Epithelial cell of proximal tubule (primary cell): ENCODE results near the gene LTBP4. TPM values are rescaled to one million over a fixed set of nuclear protein-coding genes. Genes with fewer than 3 reads are reported as not detected.
A peak's percentile ranks its signal among the peaks of the same experiment; 100 is the strongest.
"Not testable (repeated sequence)": the region's sequence is repeated elsewhere in the genome, so short reads cannot be mapped to it uniquely, and the experiment has no call there.

Experiments
- DNase-seq: peaks from one replicate; pipeline ENCODE4 v3.0.0-alpha.2; 2011; ENCODE audit warnings: low read depth
- H3K4me3 ChIP-seq: 2 replicates; pipeline ENCODE4 v1.5.1; 2011; ENCODE audit warnings: low read depth, mild to moderate bottlenecking, low read length
- total RNA-seq: library from RNA; depleted of rRNA; stranded (reverse); fragments of >200 nt; gene quantifications from 2 replicates; pipeline ENCODE4 v1.2.3, GENCODE V29; 2015
- TF ChIP-seq, protein P1 (sequence below): conservative IDR thresholded peaks from 2 replicates; pipeline ENCODE4 v1.5.1; 2012; ENCODE audit warnings: low read depth, mild to moderate bottlenecking, low read length

The LTBP4 gene
- total RNA-seq, 1 donor from 2014 or later = 149 TPM

DNA sequence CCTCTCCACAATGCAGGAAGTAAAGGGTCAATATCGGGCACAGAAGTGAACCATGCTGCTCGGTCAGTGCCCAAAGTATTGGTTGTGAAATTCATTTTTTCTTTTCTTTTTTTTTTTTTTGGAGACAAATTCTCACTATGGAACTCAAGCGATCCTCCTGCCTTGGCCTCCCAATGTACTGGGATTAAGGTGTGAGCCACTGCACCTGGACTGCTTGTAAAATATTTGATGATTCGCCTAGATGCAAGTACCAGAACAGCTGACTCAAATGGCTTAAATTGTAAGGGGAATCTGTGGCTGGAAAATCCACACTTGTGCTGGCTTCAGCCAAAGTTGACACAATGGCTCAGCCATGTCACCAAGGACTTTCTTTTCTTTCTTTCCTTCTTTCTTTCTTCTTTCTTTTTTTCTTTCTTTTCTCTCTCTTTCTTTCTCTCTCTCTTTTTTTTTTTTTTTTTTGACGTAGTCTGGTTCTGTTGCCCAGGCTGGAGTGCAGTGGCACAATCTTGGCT, 45.6 kb downstream of the LTBP4 start:
- DNase-seq = peak; percentile 1
- TF ChIP-seq, protein P1, sequence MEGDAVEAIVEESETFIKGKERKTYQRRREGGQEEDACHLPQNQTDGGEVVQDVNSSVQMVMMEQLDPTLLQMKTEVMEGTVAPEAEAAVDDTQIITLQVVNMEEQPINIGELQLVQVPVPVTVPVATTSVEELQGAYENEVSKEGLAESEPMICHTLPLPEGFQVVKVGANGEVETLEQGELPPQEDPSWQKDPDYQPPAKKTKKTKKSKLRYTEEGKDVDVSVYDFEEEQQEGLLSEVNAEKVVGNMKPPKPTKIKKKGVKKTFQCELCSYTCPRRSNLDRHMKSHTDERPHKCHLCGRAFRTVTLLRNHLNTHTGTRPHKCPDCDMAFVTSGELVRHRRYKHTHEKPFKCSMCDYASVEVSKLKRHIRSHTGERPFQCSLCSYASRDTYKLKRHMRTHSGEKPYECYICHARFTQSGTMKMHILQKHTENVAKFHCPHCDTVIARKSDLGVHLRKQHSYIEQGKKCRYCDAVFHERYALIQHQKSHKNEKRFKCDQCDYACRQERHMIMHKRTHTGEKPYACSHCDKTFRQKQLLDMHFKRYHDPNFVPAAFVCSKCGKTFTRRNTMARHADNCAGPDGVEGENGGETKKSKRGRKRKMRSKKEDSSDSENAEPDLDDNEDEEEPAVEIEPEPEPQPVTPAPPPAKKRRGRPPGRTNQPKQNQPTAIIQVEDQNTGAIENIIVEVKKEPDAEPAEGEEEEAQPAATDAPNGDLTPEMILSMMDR = no peak
- no peak overlapping the region for H3K4me3 ChIP-seq

DNA sequence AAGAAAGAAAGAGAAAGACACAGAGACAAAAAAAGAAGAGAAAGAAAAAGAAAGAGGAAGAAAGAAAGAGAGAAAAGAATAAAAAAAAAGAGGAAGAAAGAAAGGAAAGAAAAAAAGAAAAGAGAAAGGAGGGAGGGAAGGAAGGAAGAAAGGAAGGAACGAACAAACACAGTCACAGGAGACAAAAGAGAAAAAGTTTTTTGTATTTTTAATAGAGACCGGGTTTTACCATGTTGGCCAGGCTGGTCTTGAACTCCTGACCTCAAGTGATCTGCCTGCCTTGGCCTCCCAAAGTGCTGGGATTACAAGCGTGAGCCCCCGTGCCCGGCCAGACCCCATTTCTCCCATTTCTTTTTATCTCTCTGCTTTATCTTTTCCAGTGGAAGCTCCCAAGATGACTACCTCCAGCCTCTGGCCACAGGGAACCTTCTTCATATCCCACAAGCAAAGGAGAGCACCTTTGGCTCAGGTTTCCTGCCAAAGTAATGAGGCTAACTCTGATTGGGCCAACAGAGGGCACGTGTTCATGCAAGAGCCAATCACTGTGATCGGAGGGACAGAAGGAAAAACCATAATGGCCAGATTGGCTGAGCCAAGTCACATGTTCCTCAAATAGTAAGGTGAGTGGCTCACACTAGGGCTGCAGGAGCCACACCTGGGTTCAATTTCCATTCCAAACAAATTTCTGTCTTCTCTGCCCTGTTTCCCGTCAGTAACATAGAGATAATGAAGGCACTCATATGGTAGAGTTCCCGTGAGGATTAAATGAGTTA, 48.9 kb downstream of the LTBP4 start:
- not testable (repeated sequence) for H3K4me3 ChIP-seq, DNase-seq

DNA sequence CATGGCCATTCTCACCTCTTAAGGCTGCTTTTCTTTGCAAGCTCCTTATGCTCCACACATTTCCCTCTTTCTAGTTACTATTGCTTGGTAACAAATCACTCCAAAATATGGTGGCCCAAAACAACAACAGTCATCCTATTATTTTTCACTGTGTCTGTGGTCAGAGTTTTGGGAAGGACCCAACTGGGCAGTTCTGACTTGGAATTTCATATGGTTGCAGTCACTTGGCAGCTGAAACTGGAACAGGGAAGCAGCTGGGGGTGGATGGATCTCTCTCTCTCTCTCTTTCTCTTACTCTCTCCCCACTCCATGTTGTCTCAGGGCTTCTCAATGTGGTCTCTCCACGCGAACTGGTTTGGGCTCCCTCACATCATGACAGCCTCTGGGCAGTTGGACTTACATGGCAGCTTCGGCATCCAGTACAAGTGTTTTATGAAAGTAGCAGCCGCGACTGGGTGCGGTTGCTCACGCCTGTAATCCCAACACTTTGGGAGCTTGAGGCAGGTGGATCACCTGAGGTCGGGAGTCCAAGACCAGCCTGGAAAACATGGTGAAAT, 49.7 kb downstream of the LTBP4 start:
- DNase-seq = no peak
- TF ChIP-seq, protein P1 = no peak
- no peak overlapping the region for H3K4me3 ChIP-seq

DNA sequence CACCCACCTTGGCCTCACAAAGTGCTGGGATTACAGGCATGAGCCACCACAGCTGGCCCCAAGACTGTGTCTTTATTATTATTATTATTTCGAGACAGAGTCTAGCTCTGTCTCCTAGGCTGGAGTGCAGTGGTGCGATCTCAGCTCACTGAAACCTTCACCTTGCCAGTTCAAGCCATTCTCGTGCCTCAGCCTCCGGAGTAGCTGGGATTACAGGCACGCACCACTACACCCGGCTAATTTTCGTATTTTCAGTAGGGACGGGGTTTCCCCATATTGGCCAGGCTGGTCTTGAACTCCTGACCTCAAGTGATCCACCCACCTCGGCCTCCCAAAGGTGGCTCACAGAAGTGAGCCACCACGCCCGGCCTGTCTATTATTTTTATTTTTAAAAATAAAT, 51.1 kb downstream of the LTBP4 start:
- not testable (repeated sequence) for H3K4me3 ChIP-seq, DNase-seq

DNA sequence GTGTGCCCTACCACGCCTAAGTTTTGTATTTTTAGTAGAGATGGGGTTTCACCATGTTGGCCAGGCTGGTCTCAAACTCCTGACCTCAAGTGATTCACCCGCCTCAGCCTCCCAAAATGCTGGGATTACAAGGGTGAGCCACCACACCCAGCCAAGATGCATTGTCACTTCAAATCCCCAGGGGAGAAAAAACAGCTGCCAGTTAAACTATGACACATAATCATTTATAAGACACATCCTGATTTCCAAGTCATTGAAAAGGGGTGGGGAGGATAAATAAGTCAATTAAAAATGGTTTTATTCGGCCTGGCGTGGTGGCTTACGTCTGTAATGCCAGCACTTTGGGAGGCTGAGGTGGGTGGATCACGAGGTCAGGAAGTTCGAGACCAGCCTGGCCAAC, 54.5 kb downstream of the LTBP4 start:
- not testable (repeated sequence) for DNase-seq, H3K4me3 ChIP-seq

DNA sequence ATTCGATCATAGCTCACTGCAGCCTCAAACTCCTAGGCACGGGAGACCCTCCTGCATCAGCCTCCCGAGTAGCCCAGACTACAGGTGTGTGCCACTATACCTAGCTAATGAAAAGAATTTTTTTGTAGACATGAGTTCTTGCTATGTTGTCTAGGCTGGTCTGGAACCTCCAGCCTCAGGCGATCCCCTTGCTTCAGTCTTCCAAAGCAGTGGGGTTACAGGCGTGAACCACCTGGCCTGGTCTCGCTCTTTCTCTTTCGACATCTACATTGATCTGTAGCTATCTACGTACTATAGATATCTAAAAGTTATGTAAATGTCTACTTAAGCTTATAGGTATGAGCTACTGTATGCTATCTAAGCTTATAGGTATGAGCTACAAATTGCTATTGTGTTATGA, 56.9 kb downstream of the LTBP4 start:
- H3K4me3 ChIP-seq = no peak overlapping the region
- TF ChIP-seq, protein P1 = no peak

DNA sequence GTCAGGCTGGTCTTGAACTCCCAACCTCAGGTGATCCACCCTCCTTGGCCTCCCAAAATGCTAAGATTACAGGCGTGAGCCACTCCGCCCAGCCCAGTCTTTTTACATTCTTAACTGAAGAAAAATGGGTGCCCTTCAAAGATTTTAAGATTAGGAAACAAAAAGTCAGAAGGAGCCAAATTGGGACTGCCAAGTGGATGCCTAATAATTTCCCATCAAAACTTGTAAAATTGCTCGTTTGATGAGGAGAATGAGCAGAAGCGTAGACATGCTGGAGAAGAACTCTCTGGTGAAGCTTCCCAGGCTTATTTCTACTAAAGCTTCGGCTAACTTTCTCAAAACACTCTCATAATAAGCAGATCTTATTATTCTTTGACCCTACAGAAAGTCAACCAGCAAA, 57.9 kb downstream of the LTBP4 start:
- TF ChIP-seq, protein P1 = no peak
- no peak overlapping the region for H3K4me3 ChIP-seq
- DNase-seq = no peak

More for the DNA sequence above, 56.9 kb downstream of the LTBP4 start:
- DNase-seq = no peak

DNA sequence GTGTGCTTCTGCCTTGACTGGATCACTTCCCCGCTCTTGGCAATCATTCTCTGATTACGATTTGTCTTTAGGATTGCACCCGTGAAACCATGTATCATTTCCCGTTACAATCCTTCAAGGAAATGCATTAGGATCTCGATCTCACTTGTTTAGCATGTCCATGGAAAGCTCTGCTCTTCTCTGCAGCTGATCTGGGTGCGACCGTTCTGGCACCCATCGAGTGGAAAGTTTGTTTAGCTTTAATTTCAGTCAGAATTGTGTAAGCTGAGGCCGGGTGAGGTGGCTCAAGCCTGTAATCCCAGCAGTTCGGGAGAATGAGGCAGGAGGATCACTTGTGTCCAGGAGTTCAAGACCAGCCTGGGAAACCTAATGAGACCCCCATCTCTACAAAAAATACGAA, 58.4 kb downstream of the LTBP4 start:
- no peak overlapping the region for H3K4me3 ChIP-seq
- TF ChIP-seq, protein P1 = no peak
- DNase-seq = no peak
